Upper lobe of right lung (tissue), 1 donor: Measurements from ENCODE around the gene HEXD. TPM values are rescaled to one million over a fixed set of nuclear protein-coding genes. Genes with fewer than 3 reads are reported as not detected.

ENCODE experiments used
- ATAC-seq: fragments of 200-7000 bp; cut with Tn5 transposase; one replicate; pipeline ENCODE4 v1.9.1; 2020; ENCODE audit warnings: mild to moderate bottlenecking, moderate library complexity
- DNase-seq: peaks from one replicate; pipeline ENCODE4 v3.0.0-alpha.2; 2020
- H3K27ac ChIP-seq: fragments of 200-600 bp; one replicate; pipeline ENCODE4 v1.8.0; 2022
- H3K27me3 ChIP-seq: fragments of 200-600 bp; one replicate; pipeline ENCODE4 v1.8.0; 2022; ENCODE audit warnings: mild to moderate bottlenecking
- H3K36me3 ChIP-seq: fragments of 200-600 bp; one replicate; pipeline ENCODE4 v1.8.0; 2022
- H3K4me1 ChIP-seq: fragments of 200-600 bp; one replicate; pipeline ENCODE4 v1.8.0; 2022
- H3K4me3 ChIP-seq: fragments of 200-600 bp; one replicate; pipeline ENCODE4 v1.8.0; 2022; ENCODE audit warnings: mild to moderate bottlenecking
- H3K9me3 ChIP-seq: fragments of 200-600 bp; one replicate; pipeline ENCODE4 v1.8.0; 2022
- CTCF ChIP-seq: fragments of 200-600 bp; IDR thresholded peaks from one replicate; pipeline ENCODE4 v1.8.0; 2022; ENCODE audit warnings: antibody characterized with exemption
- intact Hi-C: fragments of 100-400 bp; cut with DNase I; formaldehyde crosslinking; loops from one replicate; pipeline ENCODE4 v1.11.0; 2022
- total RNA-seq: library from RNA; stranded (reverse); fragmentation: NEBNext Ultra II Directional; extraction: Animal tissue kit (Norgen Biotek cat#: 25700); gene quantifications from one replicate; pipeline ENCODE4 v1.2.1, GENCODE V29; 2021
- donor health status: DM: no; HTN: yes; CAD: no; lungs with severe emphysema.

The HEXD gene
- total RNA-seq, 1 donor from 2014 or later = 49.1 TPM

- intact Hi-C loops = no loop called here
Observed at GRCh38 chr17:82489117-82489516, 71.0 kb downstream of the HEXD start.

GRCh38 chr17:82489851-82490511 is 71.8 kb downstream of the HEXD start:
- peaks cover 3% of the 10 kb centered on the region for H3K4me1 ChIP-seq
- H3K36me3 ChIP-seq = peaks cover 35% of the 10 kb centered on the region
- ATAC-seq (no peak), DNase-seq (no peak)
- H3K27ac ChIP-seq = no peak overlapping the region
- no peaks in the 10 kb centered on the region for H3K9me3 ChIP-seq
- no peak overlapping the region for H3K4me3 ChIP-seq
- TF ChIP-seq CTCF = no peak
- intact Hi-C loops = no loop called here
- no peaks in the 10 kb centered on the region for H3K27me3 ChIP-seq

More at GRCh38 chr17:82489117-82489516, 71.0 kb downstream of the HEXD start:
- DNase-seq = no peak
- Histone ChIP-seq H3K4me3 (no peak overlapping the region), H3K9me3 (no peaks in the 10 kb centered on the region), H3K4me1 (peaks cover 3% of the 10 kb centered on the region), H3K36me3 (peaks cover 44% of the 10 kb centered on the region), H3K27me3 (no peaks in the 10 kb centered on the region), H3K27ac (no peak overlapping the region)
- ATAC-seq = peak; percentile 11
- no peak for TF ChIP-seq CTCF

GRCh38 chr17:82490512-82491195 is 72.5 kb downstream of the HEXD start:
- peaks cover 28% of the 10 kb centered on the region for H3K36me3 ChIP-seq
- H3K4me3 ChIP-seq = no peak overlapping the region
- no peaks in the 10 kb centered on the region for H3K9me3 ChIP-seq
- intact Hi-C loops = no loop called here
- no peaks in the 10 kb centered on the region for H3K27me3 ChIP-seq
- peaks cover 3% of the 10 kb centered on the region for H3K4me1 ChIP-seq
- no peak for ATAC-seq
- H3K27ac ChIP-seq = no peak overlapping the region
- DNase-seq = no peak
- no peak for TF ChIP-seq CTCF

- no peak for DNase-seq
- H3K9me3 ChIP-seq = no peaks in the 10 kb centered on the region
- no peak for TF ChIP-seq CTCF
- intact Hi-C loops = no loop called here
- peaks cover 23% of the 10 kb centered on the region for H3K36me3 ChIP-seq
- H3K4me1 ChIP-seq = peaks cover 3% of the 10 kb centered on the region
- ATAC-seq = no peak
- no peak overlapping the region for H3K4me3 ChIP-seq
- no peaks in the 10 kb centered on the region for H3K27me3 ChIP-seq
- H3K27ac ChIP-seq = no peak overlapping the region
Observed at GRCh38 chr17:82491196-82491530, 73.0 kb downstream of the HEXD start.

GRCh38 chr17:82491533-82491932 is 73.4 kb downstream of the HEXD start:
- Histone ChIP-seq H3K4me1 (peaks cover 4% of the 10 kb centered on the region), H3K36me3 (peaks cover 19% of the 10 kb centered on the region), H3K27me3 (no peaks in the 10 kb centered on the region), H3K9me3 (no peaks in the 10 kb centered on the region), H3K4me3 (no peak overlapping the region), H3K27ac (no peak overlapping the region)
- ATAC-seq (no peak), DNase-seq (no peak)
- intact Hi-C loops = no loop called here
- TF ChIP-seq CTCF = no peak

Other genes with a start within 250 kb of the HEXD start
- 50.5 TPM for gene CCDC57, start 205.5 kb upstream of the HEXD start, total RNA-seq
- gene SLC16A3, start 189.3 kb upstream of the HEXD start, total RNA-seq = 77.5 TPM
- gene CSNK1D, start 144.6 kb upstream of the HEXD start, total RNA-seq = 150 TPM
- gene CD7, start 100.7 kb upstream of the HEXD start, total RNA-seq = 7.2 TPM
- gene SECTM1, start 84.6 kb upstream of the HEXD start, total RNA-seq = 26.4 TPM
- not detected for gene TEX19, start 59.1 kb upstream of the HEXD start, total RNA-seq
- not detected for gene UTS2R, start 46.6 kb upstream of the HEXD start, total RNA-seq
- 32.7 TPM for gene OGFOD3, start 239 bp downstream of the HEXD start, total RNA-seq
- 120 TPM for gene CYBC1, start 32.4 kb downstream of the HEXD start, total RNA-seq
- gene NARF, start 40.4 kb downstream of the HEXD start, total RNA-seq = 54.1 TPM
- gene FOXK2, start 101.4 kb downstream of the HEXD start, total RNA-seq = 62.4 TPM
- 65.1 TPM for gene WDR45B, start 230.1 kb downstream of the HEXD start, total RNA-seq